Fibroblast of lung (primary cell): Measurements from ENCODE around the gene LIF.
"Not testable (repeated sequence)": the region's sequence is repeated elsewhere in the genome, so short reads cannot be mapped to it uniquely, and the experiment has no call there.

Source experiments
- EZH2 ChIP-seq: IDR thresholded peaks from 2 replicates; pipeline ENCODE4 v1.5.1; 2012; ENCODE audit warnings: low read length, control low read depth, mild to moderate bottlenecking; ENCODE audit errors: missing control alignments
- TF ChIP-seq, protein P1 (sequence below), 2 donors: IDR thresholded peaks in 1 of 2; conservative IDR thresholded peaks in 1 of 2; 1 replicate in 1 of 2; 2 replicates in 1 of 2; pipeline ENCODE4 v1.5.1; 2011 to 2012; ENCODE audit warnings: low read length in 2 of 2, control low read depth in 1 of 2, inconsistent platforms in 1 of 2, low read depth in 1 of 2, mild to moderate bottlenecking in 1 of 2

DNA sequence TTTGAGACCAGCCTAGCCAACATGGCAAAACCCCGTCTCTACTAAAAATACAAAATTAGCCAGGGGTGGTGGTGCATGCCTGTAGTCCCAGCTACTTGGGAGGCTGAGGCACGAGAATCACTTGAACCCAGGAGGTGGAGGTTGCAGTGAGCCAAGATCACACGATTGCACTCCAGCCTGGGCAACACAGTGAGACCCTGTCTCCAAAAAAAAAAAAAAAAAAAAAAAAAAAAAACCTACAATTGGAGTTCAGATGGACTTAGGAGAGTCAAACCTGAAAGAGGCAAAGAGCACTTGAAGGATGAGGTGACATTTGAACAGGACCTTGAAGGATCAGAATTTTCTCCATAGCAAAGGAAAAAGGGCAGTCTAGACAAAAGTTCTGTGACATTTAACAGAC lies 12.2 kb downstream of the LIF start:
- TF ChIP-seq, protein P1, sequence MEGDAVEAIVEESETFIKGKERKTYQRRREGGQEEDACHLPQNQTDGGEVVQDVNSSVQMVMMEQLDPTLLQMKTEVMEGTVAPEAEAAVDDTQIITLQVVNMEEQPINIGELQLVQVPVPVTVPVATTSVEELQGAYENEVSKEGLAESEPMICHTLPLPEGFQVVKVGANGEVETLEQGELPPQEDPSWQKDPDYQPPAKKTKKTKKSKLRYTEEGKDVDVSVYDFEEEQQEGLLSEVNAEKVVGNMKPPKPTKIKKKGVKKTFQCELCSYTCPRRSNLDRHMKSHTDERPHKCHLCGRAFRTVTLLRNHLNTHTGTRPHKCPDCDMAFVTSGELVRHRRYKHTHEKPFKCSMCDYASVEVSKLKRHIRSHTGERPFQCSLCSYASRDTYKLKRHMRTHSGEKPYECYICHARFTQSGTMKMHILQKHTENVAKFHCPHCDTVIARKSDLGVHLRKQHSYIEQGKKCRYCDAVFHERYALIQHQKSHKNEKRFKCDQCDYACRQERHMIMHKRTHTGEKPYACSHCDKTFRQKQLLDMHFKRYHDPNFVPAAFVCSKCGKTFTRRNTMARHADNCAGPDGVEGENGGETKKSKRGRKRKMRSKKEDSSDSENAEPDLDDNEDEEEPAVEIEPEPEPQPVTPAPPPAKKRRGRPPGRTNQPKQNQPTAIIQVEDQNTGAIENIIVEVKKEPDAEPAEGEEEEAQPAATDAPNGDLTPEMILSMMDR (conservative IDR thresholded peaks at IDR 0.05 in 1 of 2, IDR thresholded peaks at IDR 0.05 in 1 of 2; ENCODE audit: low read depth in 1 of 2, low read length in 2 of 2), result not testable (repeated sequence)
- not testable (repeated sequence) for TF ChIP-seq EZH2
